Colonic mucosa (tissue), 4 donors: ENCODE measurements around the gene PARVA. TPM values are rescaled to one million over a fixed set of nuclear protein-coding genes. Genes with fewer than 3 reads are reported as not detected.

Experiments used
- DNase-seq: peaks from one replicate; pipeline ENCODE4 v3.0.0-alpha.2; 2020
- H3K27ac ChIP-seq: fragments of 200-600 bp; one replicate; pipeline ENCODE4 v1.8.0; 2021
- H3K27me3 ChIP-seq: fragments of 200-600 bp; one replicate; pipeline ENCODE4 v1.8.0; 2021
- H3K36me3 ChIP-seq: fragments of 200-600 bp; one replicate; pipeline ENCODE4 v1.8.0; 2021
- H3K4me1 ChIP-seq: fragments of 200-600 bp; one replicate; pipeline ENCODE4 v1.8.0; 2021; ENCODE audit warnings: mild to moderate bottlenecking
- H3K4me3 ChIP-seq: fragments of 200-600 bp; one replicate; pipeline ENCODE4 v1.8.0; 2021
- H3K9ac ChIP-seq, 2 donors: one replicate each; pipeline ENCODE4 v1.7.0; 2013; ENCODE audit warnings: control low read depth in 2 of 2, low read depth in 2 of 2, low read length in 2 of 2
- H3K9me3 ChIP-seq: fragments of 200-600 bp; one replicate; pipeline ENCODE4 v1.8.0; 2021
- CTCF ChIP-seq: fragments of 200-600 bp; IDR thresholded peaks from one replicate; pipeline ENCODE4 v1.8.0; 2022; ENCODE audit warnings: antibody characterized with exemption, mild to moderate bottlenecking
- intact Hi-C: fragments of 100-400 bp; cut with DNase I; formaldehyde crosslinking; loops from one replicate; pipeline ENCODE4 v1.14.1; 2022
- total RNA-seq, 2 donors: library from RNA; stranded (reverse); fragmentation: NEBNext Ultra II Directional in 1 of 2; extraction: Animal tissue kit (Norgen Biotek cat#: 25700) in 1 of 2; gene quantifications; one replicate each; pipeline ENCODE4 v1.2.1, GENCODE V29; 2021
- donor health status: healthy.
- donor health status: DM: no; HTN: no; CAD: no.
- donor health status: DM: no; HTN: no; CAD: no.

PARVA gene
- total RNA-seq, result 10 to 100 TPM; 61.8 to 78.5 TPM

DNA sequence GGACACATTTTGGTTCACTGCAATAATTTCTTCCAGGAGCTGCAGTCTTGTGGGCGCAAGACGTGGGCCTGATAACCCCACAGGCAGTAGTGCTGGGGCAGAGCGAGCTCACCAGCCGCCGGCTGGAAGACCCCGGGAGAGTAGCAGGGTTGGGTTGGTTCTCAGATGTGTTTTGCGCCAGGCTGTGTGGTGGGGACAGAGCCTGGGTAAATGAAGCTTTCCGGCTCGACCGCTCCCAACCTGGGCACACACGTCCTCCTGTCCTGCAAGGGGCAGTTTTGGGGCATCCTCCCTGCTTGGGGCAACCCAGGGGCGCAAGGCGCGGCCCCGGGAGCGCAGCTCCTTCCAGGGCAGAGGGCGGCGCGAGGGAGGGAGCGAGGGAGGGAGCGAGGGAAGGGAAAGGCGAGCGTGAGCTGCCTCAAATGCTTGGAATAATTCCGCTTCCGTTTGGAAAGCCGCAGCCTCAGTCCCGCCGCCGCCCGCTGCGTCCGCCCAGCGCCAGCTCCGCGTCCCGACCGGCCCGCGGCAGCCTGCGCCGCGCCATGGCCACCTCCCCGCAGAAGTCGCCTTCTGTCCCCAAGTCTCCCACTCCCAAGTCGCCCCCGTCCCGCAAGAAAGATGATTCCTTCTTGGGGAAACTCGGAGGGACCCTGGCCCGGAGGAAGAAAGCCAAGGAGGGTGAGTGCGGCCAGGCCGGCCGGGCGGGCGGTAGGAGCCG, at the start of gene PARVA:
Gene PARVA, plus strand, starts transcription at position 466 of the 718 bp plus-strand sequence. Its CDS starts 77 bp downstream, at position 543.
- Histone ChIP-seq H3K27ac (peak within 1 kb of the TSS; percentile 97), H3K36me3 (no peaks in the 10 kb centered on the region), H3K9me3 (no peaks in the 10 kb centered on the region), H3K9ac (peak within 1 kb of the TSS; percentile 75 to 80), H3K4me3 (peak within 1 kb of the TSS; percentile 51), H3K4me1 (no peaks in the 10 kb centered on the region), H3K27me3 (no peaks in the 10 kb centered on the region)
- TF ChIP-seq CTCF, result no peak
- DNase-seq, result peak; percentile 77
- intact Hi-C loops, result loop anchor here (5.0 kb wide), 1 partner anchor 45 kb away; no protein-coding TSS in a partner anchor

DNA sequence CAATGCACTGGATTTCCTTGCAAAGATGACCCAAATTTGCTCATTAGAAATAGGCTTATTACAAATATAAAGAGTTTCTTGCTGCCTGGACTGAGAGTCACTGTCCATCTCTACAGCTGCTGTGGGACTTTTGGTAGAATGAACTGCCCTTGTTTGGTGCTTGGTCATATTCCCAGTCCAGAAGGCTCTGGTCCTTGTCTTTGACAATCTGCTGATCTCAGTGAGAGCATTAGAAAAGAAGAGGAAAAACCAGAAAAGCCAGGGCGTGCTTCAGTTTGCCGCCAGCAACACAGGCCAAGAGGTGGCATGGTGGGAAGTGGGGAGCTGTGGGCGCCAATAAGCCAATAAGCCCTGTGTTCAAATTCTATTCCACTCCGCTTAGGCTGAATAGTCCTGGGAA, 48.2 kb upstream of the PARVA start:
- Histone ChIP-seq H3K27me3 (no peaks in the 10 kb centered on the region), H3K36me3 (no peaks in the 10 kb centered on the region), H3K9ac (no peak overlapping the region), H3K9me3 (no peaks in the 10 kb centered on the region), H3K4me1 (no peaks in the 10 kb centered on the region), H3K27ac (no peak overlapping the region), H3K4me3 (no peak overlapping the region)
- DNase-seq, result no peak
- no peak for TF ChIP-seq CTCF
- intact Hi-C loops, result no loop called here

DNA sequence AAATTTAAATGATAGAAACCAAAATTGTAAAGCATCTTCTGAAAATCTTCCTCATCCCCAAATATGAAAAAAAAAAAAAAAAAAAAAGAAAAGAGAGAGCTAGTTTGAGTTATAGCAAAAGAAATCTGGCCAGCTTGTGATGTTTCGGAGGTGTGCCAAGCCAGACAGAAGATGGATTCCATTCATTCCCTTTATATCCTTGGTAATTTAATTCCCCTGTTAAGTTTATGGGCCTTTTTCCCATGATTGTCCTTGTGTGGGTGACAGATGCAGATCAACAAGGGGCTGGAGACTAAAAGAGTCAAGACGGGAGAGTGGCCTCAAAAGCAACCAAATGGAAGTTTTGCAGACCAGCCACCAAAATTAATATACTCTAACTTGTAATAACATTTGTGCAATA, 47.6 kb upstream of the PARVA start:
- intact Hi-C loops, result loop anchor here (5.0 kb wide), 2 partner anchors 48 to 563 kb away; partner anchors contain the start of gene PARVA
- Histone ChIP-seq H3K27ac (no peak overlapping the region), H3K9ac (no peak overlapping the region), H3K4me1 (no peaks in the 10 kb centered on the region), H3K4me3 (no peak overlapping the region), H3K27me3 (no peaks in the 10 kb centered on the region), H3K36me3 (no peaks in the 10 kb centered on the region), H3K9me3 (no peaks in the 10 kb centered on the region)
- no peak for DNase-seq
- no peak for TF ChIP-seq CTCF

GRCh38 chr11:12330485-12331231, 46.7 kb upstream of the PARVA start:
- DNase-seq, result no peak
- intact Hi-C loops, result loop anchor here (5.0 kb wide), 2 partner anchors 47 to 562 kb away; partner anchors contain the start of gene PARVA
- Histone ChIP-seq H3K36me3 (no peaks in the 10 kb centered on the region), H3K27ac (no peak overlapping the region), H3K9ac (no peak overlapping the region), H3K27me3 (no peaks in the 10 kb centered on the region), H3K9me3 (no peaks in the 10 kb centered on the region), H3K4me1 (no peaks in the 10 kb centered on the region), H3K4me3 (no peak overlapping the region)
- TF ChIP-seq CTCF, result no peak

DNA sequence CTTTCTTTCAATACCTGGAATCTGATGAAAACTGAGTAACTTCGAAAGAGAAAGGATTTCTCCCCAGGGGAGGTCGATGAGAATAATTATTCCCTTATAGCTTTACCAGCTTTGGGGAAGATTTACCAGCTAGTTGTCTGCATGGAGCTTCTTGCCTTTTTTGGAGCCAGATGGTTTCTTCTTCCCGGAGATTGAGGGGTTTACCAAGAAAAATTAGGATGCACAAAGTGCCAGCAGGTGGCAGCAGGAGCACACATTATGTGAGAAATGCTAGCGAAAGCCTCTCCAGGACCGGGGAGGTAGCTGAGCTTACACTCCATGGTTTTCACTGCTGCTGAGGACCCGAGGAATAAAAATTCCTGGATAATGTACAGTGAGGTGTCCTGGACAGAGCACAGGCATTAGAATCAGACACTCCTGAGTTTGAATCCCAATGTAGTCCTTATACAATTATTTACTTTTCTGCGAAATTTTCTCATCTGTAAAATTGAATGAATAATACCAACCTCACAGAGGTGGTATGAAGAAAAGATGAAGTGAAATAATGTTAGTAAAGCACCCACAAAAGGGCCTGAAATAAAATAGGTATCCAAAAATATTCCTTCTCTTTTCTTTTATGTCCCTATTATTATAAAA, 46.0 kb upstream of the PARVA start:
- H3K36me3 ChIP-seq, result no peaks in the 10 kb centered on the region
- H3K4me1 ChIP-seq, result no peaks in the 10 kb centered on the region
- TF ChIP-seq CTCF, result peak; percentile 62
- H3K9me3 ChIP-seq, result no peaks in the 10 kb centered on the region
- no peaks in the 10 kb centered on the region for H3K27me3 ChIP-seq
- no peak overlapping the region for H3K27ac ChIP-seq
- intact Hi-C loops, result loop anchor here (5.0 kb wide), 2 partner anchors 46 to 561 kb away; partner anchors contain the start of gene PARVA
- H3K4me3 ChIP-seq, result no peak overlapping the region
- peak; percentile 91 for DNase-seq
- H3K9ac ChIP-seq, result no peak overlapping the region
